HL-60/S4 treated with phorbol 12-myristate 13-acetate at 8.2 ng/mL for 4 days and 3 days (cell line): ENCODE measurements around the gene SOCS7.

ENCODE experiments used
- in situ Hi-C: fragments of 300-500 bp; cut with MboI; formaldehyde crosslinking; loops from 2 replicates; pipeline ENCODE4 v1.15.0; 2022; ENCODE audit warnings: low sequenced_read_pairs

SOCS7 gene, protein sequence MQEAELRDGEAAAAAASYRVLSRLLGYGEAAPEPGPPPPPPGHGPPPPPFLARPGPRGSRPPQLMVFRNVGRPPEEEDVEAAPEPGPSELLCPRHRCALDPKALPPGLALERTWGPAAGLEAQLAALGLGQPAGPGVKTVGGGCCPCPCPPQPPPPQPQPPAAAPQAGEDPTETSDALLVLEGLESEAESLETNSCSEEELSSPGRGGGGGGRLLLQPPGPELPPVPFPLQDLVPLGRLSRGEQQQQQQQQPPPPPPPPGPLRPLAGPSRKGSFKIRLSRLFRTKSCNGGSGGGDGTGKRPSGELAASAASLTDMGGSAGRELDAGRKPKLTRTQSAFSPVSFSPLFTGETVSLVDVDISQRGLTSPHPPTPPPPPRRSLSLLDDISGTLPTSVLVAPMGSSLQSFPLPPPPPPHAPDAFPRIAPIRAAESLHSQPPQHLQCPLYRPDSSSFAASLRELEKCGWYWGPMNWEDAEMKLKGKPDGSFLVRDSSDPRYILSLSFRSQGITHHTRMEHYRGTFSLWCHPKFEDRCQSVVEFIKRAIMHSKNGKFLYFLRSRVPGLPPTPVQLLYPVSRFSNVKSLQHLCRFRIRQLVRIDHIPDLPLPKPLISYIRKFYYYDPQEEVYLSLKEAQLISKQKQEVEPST

DNA sequence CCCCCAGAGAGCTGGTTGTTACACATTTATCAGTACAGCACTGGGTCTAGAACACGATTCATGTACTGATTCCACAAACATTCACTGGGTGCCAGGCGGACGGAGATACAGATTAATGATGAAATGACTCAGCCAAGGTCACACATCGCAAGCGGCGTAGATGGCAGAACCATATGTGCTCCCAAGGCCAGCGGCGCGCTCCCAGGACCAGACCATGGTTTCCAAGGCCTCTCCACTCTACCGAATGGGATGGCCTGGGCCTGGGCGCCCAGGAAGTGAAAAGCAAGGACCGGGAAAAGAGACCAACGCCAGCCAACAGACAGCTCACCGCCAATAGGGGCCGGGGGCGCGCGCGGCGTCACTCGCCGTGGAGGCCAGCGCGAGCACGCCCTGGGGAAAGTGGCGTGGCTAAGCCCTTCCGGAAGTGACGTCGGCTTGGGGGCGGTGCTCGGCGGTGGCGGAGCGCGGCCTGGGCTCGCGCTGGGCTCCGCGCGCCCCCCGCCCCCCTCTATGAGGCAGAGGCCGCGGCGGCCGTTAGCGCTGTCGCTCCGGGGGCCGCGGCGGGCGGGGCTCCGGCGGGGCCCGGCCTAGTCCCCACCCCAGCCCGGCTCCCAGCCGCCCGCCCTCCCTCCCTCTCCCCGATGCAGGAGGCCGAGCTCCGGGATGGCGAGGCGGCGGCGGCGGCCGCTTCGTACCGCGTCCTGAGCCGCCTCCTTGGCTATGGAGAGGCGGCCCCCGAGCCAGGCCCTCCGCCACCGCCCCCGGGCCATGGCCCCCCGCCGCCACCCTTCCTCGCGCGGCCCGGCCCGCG is at the start of gene SOCS7:
TSS of gene SOCS7 (plus strand) at position 433 of the 811 bp plus-strand sequence. CDS start at position 642, 209 bp downstream.
- in situ Hi-C loops: no loop called here

DNA sequence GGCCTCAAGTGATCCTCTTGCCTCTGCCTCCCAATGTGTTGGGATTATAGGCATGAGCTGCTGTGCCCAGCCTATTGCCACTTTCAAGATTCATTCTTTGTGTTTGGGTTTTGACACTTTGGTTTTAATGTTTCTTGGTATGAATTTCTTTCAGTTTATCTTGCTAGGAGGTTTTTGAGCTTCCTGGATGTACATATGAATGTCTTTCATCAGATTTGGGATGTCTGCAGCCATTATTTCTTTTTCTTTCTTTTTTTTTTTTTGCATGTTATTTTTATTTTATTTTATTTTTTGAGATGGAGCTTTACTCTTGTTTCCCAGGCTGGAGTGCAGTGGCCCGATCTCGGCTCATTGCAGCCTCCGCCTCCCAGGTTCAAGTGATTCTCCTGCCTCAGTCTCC is 36.1 kb upstream of the SOCS7 start:
- in situ Hi-C loops: no loop called here

DNA sequence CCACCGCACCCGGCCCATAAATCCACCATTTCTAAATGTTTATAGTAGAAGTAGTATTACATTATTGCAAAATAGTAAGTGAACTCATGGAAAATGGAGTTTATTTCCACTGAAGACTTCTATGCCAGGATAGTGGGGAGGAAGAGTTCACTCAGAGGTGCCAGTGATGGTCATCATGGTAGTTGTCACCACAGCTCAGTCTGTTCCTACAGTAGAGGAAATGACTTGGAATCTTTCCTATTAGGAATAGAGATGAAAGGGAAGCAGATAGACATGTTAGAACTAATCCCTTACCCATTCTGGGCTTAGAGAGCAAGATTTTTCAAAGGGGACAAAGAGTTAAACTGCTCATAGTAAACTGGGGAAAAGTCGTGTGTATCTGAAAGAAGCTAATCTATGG is 34.6 kb upstream of the SOCS7 start:
- in situ Hi-C loops: no loop called here

DNA sequence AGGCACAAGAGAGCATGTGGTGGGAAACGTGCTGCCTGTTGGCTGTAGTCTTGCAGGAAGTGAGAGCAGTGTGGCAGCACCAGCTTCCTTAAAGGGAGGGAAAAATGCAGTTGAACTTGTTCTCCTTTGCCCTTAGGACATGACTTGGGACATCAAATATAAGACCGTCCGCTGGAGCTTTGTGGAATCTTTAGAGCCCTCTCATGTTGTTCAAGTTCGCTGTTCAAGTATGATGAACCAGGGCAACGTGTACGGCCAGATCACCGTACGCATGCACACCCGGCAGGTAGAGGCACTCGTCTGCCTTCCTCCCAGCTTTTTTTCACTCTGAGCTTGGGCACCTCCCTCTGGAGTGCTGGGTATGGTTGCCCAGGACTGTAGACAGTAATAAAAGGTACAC is 31.2 kb upstream of the SOCS7 start:
- in situ Hi-C loops: no loop called here

DNA sequence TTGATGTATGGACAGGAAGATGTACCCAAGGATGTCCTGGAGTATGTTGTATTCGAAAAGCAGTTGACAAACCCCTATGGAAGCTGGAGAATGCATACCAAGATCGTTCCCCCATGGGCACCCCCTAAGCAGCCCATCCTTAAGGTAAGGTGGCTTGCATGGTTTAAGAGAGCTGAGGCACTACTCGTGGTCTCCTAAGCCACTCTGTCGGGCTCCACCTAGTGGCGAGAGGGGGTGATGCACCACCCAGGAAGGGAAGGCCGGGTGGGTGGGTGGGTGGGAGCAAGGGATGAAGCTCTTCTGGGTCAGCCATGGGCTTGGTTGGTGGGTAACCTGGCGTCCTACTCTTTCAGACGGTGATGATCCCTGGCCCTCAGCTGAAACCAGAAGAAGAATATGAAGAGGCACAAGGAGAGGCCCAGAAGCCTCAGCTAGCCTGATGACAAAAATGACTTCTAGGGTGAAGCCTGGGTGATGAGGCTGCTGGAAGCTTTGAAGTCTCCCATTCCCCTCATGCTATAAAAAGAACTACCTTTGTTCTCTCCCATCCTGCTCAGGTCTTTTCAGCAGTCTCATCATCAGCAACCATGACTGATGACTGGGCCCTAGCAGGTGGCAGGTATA is 29.4 kb upstream of the SOCS7 start:
- in situ Hi-C loops: no loop called here

DNA sequence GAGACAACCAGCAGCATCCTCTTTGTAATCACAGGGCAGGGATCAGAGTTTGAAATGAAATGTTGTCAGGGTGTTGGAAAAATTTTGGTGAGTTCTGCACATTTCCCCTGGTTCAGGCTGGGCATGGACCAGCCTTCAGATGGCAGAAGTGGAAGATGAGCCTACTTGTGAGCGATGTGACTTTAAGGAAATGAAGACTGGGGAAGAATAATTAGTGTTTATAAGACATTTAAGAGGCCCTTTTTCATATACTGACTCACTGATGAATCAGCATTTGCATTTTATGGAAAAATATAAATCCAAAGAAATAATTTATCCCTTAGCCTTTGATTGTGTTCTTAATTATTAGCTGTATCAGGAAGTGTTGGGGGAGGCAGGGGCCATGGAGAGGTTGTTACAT is 28.7 kb upstream of the SOCS7 start:
- in situ Hi-C loops: no loop called here

DNA sequence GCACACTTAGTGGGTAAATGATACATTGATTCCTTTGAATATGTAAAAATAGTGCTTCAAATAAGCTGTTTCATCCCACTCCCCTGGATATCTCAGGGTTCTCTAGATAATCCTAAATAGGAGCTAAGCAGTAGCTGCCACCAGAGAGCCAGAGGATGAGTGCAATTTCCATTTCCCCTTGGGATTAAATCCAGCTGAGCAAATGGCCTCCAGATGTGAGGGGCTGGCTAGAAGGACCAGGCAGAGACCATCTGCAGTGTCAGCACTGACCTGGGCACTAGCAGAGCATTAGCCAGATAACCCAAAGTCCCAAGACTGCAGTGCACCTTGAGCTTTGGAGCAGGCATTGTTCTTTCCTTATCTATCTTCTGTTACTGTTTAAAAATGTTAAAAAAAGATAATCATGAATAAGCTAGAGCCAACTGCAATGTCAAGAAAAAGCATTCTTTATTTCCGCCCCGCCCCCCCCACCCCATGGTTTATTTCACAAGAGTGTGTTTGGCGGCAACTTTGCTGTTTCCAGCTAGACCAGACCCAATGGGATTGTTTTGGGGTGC is 27.4 kb upstream of the SOCS7 start:
- in situ Hi-C loops: no loop called here

DNA sequence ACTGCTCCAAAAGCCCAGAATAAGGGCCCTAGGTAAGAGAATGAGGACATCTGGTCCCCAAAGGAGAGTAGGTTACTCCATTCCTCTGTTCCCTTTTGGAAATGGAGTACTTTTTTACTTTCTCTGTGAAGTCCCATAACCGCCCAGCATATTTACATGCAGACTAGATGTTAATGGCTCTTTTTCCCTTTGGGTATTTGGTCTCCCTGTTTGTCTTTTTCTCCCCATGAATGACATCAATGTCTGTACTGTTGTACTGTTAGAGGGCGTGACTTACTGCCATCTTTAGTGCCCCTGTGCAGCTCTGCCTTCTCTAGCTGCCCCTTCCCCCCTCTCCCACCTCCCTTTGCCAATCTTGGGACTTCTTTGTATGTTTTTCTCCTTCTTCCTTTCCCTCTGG is 26.9 kb upstream of the SOCS7 start:
- in situ Hi-C loops: no loop called here

DNA sequence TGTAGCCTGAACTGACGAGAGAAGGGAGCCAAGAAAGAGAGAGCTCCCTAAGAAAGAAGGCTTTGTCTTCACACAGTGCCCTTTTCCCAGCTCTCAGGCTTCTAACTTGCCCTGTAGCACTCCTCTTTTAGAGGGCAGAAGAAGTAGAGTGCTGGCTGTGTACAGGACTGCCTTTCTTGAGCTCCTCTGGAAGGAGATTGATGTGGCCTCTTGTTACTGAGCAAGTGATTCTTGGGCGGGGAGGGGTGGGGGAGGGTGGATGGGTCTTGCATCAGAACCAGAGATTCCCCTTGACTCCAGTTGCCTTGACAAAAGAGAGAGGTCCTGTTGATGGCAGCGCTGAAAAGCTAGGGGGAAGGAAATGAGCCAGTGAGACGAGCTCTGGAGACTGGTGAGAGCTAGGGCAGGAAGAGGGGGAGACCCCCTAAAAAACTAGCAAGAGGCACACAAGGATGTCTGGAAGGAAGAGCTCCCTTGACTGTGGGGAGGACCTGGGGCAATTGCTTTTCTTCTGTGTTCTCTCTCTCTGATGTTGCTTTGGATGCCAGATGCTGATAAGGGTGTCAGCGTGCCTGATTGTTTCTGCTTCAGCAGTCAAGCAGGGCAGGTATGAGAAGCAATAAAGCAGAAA is 26.3 kb upstream of the SOCS7 start:
- in situ Hi-C loops: no loop called here

DNA sequence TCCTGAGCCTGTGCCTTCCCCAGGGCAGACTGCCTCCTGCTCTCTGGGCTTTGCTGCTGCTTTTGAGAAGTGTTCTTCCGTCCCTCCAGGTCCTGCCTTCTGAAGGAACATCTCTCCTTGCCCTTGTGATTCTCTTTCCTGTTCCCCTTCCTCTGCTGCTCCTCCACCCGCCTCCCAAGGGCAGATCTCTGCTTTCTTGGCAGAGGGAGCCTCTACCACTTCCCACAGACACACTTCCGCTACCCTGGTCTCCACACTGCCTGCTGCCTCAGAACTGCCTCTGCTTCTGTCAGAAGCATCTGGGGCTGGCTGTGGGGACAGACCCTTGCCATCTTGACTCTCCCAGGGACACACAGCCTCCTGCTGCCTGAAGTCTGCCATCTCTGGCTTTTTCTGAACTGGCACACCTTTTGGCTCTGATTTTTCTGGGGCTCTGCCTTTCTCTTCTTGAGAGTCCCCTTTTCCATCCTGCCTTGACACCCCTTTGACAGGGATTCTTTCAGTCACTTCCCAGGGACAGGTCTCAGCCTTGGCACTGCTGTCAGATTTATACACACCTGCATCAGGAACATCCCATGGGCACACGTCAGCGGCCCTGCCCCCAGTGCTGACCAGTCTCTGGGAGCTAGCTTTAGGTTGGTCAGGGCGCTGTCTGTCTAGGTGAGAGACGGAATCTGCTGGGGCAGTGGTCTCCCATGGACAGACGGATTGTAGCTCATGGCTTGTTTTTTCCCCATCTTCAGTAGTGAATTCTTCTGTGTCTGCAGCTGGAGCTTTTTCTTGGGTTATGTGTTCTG is 24.4 kb upstream of the SOCS7 start:
- in situ Hi-C loops: no loop called here

DNA sequence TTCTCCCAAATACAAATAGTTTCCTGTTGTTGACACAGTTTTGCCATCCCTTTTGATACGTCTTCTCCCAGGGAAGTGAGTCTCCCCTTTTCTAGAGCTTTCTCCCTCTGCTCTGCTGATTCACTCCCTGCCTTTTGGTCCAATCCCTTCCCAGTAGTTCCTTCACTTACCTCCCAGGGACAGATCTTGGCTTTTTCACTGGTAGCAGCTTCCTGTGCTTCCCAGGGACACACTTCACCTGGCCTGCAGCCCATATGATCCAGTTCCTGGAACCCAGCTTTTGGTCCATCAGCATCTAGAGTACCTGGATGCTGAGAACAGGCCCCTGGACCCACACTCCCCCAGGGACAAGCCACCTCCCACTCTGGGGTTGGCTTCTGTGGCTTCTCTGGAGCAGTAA is 23.7 kb upstream of the SOCS7 start:
- in situ Hi-C loops: no loop called here

DNA sequence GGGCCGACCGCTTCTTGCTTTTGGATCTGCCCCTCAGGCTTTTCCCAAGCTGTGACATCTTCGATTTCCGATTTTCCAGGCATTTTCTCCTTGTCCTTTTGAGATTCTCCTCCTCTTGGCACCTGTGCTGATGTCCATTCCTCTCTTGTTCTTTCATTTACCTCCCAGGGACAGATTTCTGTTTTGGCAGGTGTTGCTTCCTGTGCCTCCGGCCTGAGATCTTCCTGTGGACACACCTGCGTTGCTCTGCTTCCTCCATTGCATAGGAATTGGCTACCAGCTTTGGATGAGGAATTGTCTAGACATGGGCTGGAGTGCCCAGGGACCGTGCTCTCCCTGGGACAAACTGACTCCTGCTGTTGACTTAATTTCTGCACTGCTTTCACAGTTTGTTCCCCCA is 23.0 kb upstream of the SOCS7 start:
- in situ Hi-C loops: no loop called here

DNA sequence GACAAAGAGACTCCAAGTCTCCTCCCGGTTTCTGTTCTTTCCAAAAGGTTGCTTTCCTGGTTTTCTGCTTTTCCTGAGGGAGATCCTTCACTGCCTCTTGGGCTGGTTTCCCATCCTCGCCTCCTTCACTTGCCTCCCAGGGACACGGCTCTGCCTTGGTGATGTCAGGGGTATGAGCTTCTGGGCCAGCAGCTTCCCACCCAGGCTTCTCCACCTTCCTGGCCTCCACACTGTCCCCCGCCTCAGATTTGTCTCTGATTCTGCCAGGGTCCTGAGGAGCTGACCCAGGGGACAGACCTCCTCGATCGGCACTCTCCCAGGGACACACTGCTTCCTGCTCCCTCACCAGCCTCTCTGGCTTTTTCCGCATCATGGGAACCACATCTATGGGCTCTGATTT is 22.4 kb upstream of the SOCS7 start:
- in situ Hi-C loops: no loop called here

DNA sequence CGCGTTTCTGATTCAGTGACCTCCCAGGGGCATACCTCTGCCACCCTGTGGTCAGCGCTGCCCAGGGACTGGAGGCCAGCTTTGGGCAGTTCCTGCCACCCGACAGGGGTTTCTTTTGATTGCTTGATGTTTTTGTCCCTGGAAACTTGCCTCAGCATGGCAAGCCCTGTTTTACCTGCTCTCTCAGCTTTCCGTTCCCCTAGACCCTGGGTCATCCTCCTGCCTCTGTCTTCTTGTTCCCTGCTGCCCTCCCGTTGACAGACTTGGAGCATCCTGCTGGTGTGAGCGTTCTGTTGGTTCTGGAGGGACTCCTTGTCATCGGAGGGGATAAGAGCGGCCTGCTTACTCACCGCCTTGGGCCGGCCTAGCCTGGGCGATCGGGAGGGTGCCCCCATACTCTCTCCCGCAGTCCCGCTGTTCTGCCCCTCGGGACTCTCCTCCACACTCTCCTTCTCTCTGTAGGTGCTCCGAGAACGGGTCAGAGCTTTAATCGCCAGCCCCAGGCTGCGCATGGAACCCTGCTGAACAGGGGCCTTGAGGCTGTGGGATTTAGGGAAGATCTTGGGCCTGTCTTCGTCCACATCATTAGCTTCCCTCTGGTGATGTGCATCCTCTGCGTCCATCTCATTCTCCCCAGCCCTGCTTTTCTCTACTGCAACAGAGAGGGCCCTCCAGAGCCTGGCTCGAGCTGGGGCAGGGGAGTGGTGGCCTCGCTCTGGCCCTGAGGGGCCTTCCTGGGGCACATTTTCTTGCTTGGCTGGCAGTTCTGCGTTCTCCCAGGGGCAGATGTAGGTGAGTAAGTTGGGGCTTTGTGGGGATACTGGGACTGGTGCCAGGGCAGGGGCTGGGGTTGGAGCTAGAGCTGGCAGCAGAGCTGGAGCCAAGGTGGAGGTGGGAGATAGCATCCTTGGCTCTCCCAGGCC is 21.6 kb upstream of the SOCS7 start:
- in situ Hi-C loops: no loop called here

DNA sequence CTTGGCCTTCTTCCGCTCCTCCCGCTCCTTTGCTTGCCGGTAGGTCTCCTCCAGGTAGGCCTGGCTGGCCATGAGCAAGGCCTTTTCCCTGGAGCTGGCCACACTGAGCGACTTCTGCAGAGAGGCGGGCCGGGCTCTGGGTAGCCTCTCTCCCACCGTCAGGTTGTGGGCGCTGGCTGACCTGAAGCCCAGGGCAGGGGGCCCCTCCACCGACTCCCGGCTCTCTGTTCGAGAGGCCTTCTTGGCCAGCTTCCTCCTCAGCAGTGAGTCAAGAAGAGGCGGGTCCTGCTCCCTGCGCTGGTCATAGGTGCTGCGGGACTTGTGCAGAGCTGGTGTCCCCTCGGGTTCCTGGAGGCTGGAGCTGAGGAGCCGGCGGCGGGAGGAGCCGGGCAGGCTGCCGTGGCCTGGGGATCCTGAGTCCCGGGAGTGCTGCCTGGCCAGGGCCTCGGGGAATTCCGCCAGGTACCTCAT is 20.7 kb upstream of the SOCS7 start:
- in situ Hi-C loops: no loop called here

DNA sequence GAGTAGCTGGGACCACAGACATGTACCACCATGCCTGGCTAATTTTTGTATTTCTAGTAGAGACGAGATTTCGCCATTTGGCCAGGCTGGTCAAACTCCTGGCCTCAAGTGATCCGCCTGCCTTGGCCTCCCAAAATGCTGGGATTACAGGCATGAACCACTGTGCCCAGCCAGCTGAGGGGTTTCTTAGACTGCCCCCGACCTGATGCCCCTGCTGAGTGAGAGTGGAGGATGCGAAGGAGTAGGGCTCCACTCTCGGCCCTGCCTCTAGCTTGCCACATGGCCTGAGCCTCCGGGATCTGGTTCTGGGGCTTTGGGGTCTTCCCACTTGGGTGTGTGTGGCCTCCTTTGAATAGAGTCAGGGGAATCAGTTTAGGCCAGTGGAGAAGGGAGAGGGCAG is 18.9 kb upstream of the SOCS7 start:
- in situ Hi-C loops: no loop called here

DNA sequence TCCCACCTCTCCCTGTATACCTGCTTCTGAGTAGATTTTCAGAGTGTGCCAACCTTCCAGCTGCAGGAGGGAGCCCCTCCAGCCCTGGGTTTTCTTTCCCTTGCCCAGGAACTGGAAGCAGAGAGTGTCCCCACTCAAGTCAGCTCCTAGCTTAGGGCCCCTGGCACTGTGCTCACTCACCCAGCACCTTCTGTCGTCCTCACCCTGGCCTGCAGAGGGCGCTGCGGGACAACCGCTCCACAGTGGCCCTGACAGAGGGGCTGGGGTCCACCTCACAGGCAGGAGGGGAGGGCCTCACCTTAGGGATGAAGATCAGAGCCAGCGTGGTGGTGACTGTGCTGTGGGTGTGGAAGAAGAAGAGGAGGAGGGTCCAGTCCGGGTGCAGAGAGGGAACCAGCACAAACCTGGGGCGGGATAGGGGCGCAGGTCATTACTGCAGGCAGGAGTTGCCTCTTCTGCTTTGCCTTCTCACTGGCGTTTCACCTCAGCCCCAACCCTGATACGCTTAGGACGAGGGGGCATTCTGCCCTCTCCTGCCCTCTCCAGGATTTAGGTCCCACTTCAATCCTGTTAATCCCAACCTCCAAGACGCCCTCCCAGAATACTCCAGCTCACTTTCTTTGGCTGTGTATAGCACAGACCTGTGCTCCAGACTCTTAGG is 17.9 kb upstream of the SOCS7 start:
- in situ Hi-C loops: no loop called here
